Peyer's patch (tissue), 4 donors: ENCODE measurements around the gene FAM53A.

ENCODE experiments used
- POLR2A ChIP-seq, 2 donors: fragments of 450-650 bp; IDR thresholded peaks; one replicate each; pipeline ENCODE4 v1.5.1; 2017; ENCODE audit warnings: antibody characterized with exemption in 2 of 2, mild to moderate bottlenecking in 2 of 2, moderate library complexity in 2 of 2
- TF ChIP-seq, protein P1 (sequence below), 6 experiments: fragments of 450-650 bp in 4 of 6; fragments of 200-600 bp in 2 of 6; sonication (generic) in 1 of 6; IDR thresholded peaks; one replicate each; pipeline ENCODE4 v1.5.1; 2017 to 2019; ENCODE audit warnings: antibody characterized with exemption in 6 of 6, mild to moderate bottlenecking in 3 of 6, moderate library complexity in 1 of 6

DNA sequence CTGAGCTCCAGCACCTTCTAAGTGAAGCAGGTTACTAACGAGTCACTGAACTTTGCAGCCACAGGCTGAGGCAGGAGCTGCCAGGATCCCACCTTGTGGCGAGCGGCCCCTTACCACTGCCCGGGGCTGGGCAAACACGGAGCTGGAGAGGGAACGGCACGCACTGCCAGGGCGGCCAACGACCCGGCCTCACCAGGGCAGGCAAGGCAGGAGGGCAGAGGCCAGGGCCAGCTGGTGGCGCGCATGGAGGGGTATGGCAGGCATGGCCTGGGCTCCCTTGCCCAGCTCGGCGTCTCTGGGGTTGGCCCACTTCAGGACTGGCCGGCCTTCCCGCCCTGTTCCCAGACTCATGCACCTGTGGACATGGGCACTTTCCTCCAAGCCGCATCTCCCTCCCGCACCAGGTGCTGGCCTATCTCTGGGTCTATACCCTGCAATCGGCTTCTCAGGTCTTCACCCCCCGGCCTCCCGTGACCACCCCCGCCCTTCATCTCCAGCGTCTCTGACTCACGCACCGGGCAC is 64.9 kb downstream of the FAM53A start:
- TF ChIP-seq, protein P1, sequence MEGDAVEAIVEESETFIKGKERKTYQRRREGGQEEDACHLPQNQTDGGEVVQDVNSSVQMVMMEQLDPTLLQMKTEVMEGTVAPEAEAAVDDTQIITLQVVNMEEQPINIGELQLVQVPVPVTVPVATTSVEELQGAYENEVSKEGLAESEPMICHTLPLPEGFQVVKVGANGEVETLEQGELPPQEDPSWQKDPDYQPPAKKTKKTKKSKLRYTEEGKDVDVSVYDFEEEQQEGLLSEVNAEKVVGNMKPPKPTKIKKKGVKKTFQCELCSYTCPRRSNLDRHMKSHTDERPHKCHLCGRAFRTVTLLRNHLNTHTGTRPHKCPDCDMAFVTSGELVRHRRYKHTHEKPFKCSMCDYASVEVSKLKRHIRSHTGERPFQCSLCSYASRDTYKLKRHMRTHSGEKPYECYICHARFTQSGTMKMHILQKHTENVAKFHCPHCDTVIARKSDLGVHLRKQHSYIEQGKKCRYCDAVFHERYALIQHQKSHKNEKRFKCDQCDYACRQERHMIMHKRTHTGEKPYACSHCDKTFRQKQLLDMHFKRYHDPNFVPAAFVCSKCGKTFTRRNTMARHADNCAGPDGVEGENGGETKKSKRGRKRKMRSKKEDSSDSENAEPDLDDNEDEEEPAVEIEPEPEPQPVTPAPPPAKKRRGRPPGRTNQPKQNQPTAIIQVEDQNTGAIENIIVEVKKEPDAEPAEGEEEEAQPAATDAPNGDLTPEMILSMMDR (IDR thresholded peaks at IDR 0.05): no peak
- TF ChIP-seq POLR2A (IDR thresholded peaks at IDR 0.05): no peak
